CD4-positive, alpha-beta T cell (primary cell): ENCODE measurements around the gene FKBP7. TPM values are rescaled to one million over a fixed set of nuclear protein-coding genes. Genes with fewer than 3 reads are reported as not detected.

Experiments
- ATAC-seq: fragments of 200-7000 bp; cut with Tn5 transposase; one replicate; pipeline ENCODE4 v1.10.0; 2022; ENCODE audit warnings: mild to moderate bottlenecking; ENCODE audit not compliant: poor library complexity
- CTCF ChIA-PET: fragments of 350-600 bp; sonication (Branson Sonifier 250); formaldehyde crosslinking; loops from one replicate; lab custom pipeline; 2021; ENCODE audit warnings: antibody characterized with exemption, inconsistent platforms; lab: Charles Lee
- POLR2A ChIA-PET: fragments of 350-600 bp; sonication (Branson Sonifier 250); formaldehyde crosslinking; loops from one replicate; lab custom pipeline; 2021; ENCODE audit warnings: antibody characterized with exemption, inconsistent platforms; lab: Charles Lee
- DNase-seq, 14 experiments: peaks; one replicate each; pipeline ENCODE4 v3.0.0-alpha.2; 2013 to 2020; ENCODE audit warnings: mixed read lengths in 2 of 14
- H3K27ac ChIP-seq, 2 donors: one replicate each; pipeline versions ENCODE4 v1.5.1 to v1.7.0; 2013; ENCODE audit warnings: low read length in 2 of 2, low read depth in 1 of 2, mild to moderate bottlenecking in 1 of 2
- H3K27me3 ChIP-seq, 2 experiments: 1 replicate in 1 of 2; 2 replicates in 1 of 2; pipeline versions ENCODE4 v1.6.1 to v1.7.0; 2013; ENCODE audit warnings: low read length in 2 of 2, control low read depth in 1 of 2, mild to moderate bottlenecking in 1 of 2, moderate library complexity in 1 of 2; ENCODE audit not compliant: insufficient read depth in 2 of 2, control insufficient read depth in 1 of 2
- H3K36me3 ChIP-seq: one replicate; pipeline ENCODE4 v1.6.1; 2013; ENCODE audit warnings: low read length, control low read depth; ENCODE audit not compliant: insufficient read depth
- H3K4me1 ChIP-seq: one replicate; pipeline ENCODE4 v1.6.1; 2013; ENCODE audit warnings: low read length, control low read depth; ENCODE audit not compliant: insufficient read depth
- H3K4me3 ChIP-seq: one replicate; pipeline ENCODE4 v1.5.1; 2013; ENCODE audit warnings: mild to moderate bottlenecking, low read length, moderate library complexity
- H3K9me3 ChIP-seq, 2 experiments: 1 replicate in 1 of 2; 2 replicates in 1 of 2; pipeline versions ENCODE4 v1.6.1 to v1.7.0; 2013; ENCODE audit warnings: low read length in 2 of 2, mild to moderate bottlenecking in 2 of 2, control low read depth in 1 of 2, moderate library complexity in 1 of 2; ENCODE audit not compliant: control insufficient read depth in 1 of 2, insufficient read depth in 1 of 2
- H3K27ac Mint-ChIP-seq: one replicate; pipeline ENCODE4 v1.8.0; 2020; ENCODE audit warnings: mixed read lengths
- H3K27me3 Mint-ChIP-seq: one replicate; pipeline ENCODE4 v1.8.0; 2021; ENCODE audit warnings: mixed read lengths
- H3K36me3 Mint-ChIP-seq: one replicate; pipeline ENCODE4 v1.8.0; 2021; ENCODE audit warnings: low read depth, mixed read lengths
- H3K4me1 Mint-ChIP-seq: one replicate; pipeline ENCODE4 v1.8.0; 2021; ENCODE audit warnings: low read depth, mixed read lengths
- H3K4me3 Mint-ChIP-seq: one replicate; pipeline ENCODE4 v1.8.0; 2020; ENCODE audit warnings: mild to moderate bottlenecking, mixed read lengths
- H3K9me3 Mint-ChIP-seq: one replicate; pipeline ENCODE4 v1.8.0; 2020; ENCODE audit warnings: mixed read lengths
- intact Hi-C, 2 experiments: fragments of 100-400 bp; cut with DNase I in 1 of 2; cut with micrococcal nuclease in 1 of 2; formaldehyde crosslinking; loops; one replicate each; pipeline versions ENCODE4 v1.15.1 to v1.9.0; 2023 to 2025; cut with DNase I, micrococcal nuclease
- total RNA-seq, 174 experiments: library from RNA in 2 of 174; stranded (reverse) in 2 of 174; gene quantifications; one replicate each; pipeline ENCODE4 v1.2.3 and lab custom pipeline; 2021 to 2026
- TF ChIP-seq, protein P1 (sequence below): fragments of 200-600 bp; IDR thresholded peaks from one replicate; pipeline ENCODE4 v1.8.0; 2022; ENCODE audit warnings: antibody characterized with exemption, mild to moderate bottlenecking

The FKBP7 gene
- total RNA-seq, 2 experiments from 2014 or later = 0.25 to 0.55 TPM

DNA sequence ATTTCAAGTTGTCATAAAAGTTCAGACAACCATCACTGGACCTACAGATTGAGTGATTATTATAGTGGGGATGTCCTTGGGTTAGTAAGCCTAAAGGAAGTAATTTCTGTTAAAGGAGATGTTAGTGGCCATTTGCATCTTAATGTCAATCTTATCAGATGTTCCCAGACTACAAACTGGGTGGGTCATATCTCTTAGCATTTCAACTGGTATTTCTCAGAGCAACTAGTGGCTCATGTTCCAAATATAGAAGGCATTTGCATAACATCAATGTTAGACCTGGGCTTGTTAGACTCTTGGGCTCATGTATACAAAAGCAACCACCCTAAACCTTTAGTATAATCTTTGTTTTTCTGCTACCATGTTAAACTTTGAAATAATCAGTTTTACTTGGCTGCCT is 19.7 kb upstream of the FKBP7 start:
- ChIA-PET POLR2A (no interaction called here), CTCF (no interaction called here)
- Histone ChIP-seq H3K4me3 (no peak overlapping the region), H3K4me1 (no peaks in the 10 kb centered on the region), H3K27ac (no peak overlapping the region), H3K27me3 (no peaks in the 10 kb centered on the region), H3K9me3 (no peaks in the 10 kb centered on the region), H3K36me3 (peaks cover 84% of the 10 kb centered on the region)
- intact Hi-C loops = loop anchor here in 1 of 2 experiments (10.0 kb wide), 1 partner anchor 103 kb away; no protein-coding TSS in a partner anchor
- H3K9me3 Mint-ChIP-seq = no peaks in the 10 kb centered on the region
- DNase-seq = no peak
- ATAC-seq = no peak
- TF ChIP-seq, protein P1, sequence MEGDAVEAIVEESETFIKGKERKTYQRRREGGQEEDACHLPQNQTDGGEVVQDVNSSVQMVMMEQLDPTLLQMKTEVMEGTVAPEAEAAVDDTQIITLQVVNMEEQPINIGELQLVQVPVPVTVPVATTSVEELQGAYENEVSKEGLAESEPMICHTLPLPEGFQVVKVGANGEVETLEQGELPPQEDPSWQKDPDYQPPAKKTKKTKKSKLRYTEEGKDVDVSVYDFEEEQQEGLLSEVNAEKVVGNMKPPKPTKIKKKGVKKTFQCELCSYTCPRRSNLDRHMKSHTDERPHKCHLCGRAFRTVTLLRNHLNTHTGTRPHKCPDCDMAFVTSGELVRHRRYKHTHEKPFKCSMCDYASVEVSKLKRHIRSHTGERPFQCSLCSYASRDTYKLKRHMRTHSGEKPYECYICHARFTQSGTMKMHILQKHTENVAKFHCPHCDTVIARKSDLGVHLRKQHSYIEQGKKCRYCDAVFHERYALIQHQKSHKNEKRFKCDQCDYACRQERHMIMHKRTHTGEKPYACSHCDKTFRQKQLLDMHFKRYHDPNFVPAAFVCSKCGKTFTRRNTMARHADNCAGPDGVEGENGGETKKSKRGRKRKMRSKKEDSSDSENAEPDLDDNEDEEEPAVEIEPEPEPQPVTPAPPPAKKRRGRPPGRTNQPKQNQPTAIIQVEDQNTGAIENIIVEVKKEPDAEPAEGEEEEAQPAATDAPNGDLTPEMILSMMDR = no peak
- H3K4me1 Mint-ChIP-seq = no peaks in the 10 kb centered on the region
- H3K4me3 Mint-ChIP-seq = no peak overlapping the region
- no peak overlapping the region for H3K27ac Mint-ChIP-seq
- H3K36me3 Mint-ChIP-seq = peaks cover 95% of the 10 kb centered on the region
- H3K27me3 Mint-ChIP-seq = no peaks in the 10 kb centered on the region

DNA sequence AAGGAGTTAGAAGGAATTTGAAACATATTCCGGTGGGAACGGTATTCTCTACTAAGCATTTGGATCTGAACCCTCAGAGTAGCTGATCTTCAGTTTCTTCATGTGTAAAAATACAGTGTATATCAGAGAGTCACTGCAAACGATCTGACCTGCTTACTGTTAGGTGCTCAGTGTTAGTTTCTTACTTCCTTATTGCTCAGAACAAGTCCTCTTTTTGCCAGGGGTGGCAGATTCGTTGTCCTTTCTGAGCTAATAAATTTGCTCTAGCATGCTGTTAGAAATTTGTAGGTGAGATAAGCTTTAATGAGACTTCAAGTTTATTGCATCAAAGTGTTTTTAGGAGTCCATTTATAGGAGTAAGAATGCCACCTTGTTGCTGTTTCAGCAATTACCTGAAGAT is 17.6 kb upstream of the FKBP7 start:
- peaks cover 77% of the 10 kb centered on the region for H3K36me3 ChIP-seq
- CTCF ChIA-PET = interaction anchor here (1.3 to 1.8 kb wide), 2 partner anchors 27 to 60 kb away, joined by 3 read pairs; no protein-coding TSS in a partner anchor
- TF ChIP-seq, protein P1 = no peak
- Mint-ChIP-seq H3K4me1 (no peaks in the 10 kb centered on the region), H3K4me3 (no peak overlapping the region), H3K27ac (no peak overlapping the region), H3K36me3 (peaks cover 95% of the 10 kb centered on the region), H3K9me3 (no peaks in the 10 kb centered on the region), H3K27me3 (no peaks in the 10 kb centered on the region)
- ATAC-seq (no peak), DNase-seq (no peak)
- H3K4me3 ChIP-seq = no peak overlapping the region
- POLR2A ChIA-PET = no interaction called here
- no peaks in the 10 kb centered on the region for H3K4me1 ChIP-seq
- intact Hi-C loops = loop anchor here in 1 of 2 experiments (10.0 kb wide), 1 partner anchor 101 kb away; no protein-coding TSS in a partner anchor
- H3K27ac ChIP-seq = no peak overlapping the region
- H3K9me3 ChIP-seq = no peaks in the 10 kb centered on the region
- H3K27me3 ChIP-seq = no peaks in the 10 kb centered on the region

DNA sequence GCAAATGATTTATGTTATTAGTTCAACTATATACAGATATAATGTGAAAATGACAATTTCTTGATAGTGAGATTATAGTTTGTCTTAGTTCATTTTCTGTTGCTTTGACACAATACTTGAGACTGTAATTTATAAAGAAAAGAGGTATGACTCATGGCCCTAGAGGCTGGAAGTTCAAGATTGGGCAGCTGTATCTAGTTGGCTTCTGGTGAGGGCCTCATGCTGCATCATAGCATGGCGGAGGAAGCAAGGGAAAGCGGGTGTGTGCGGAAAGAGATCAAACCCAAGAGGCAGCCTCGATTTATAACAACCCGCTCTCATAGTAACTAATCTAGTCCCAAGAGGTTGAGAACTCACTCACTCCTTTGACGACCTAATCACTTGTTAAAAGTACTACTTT is 13.2 kb upstream of the FKBP7 start:
- ATAC-seq (no peak), DNase-seq (no peak)
- Histone ChIP-seq H3K27ac (no peak overlapping the region), H3K36me3 (peaks cover 75% of the 10 kb centered on the region), H3K4me1 (no peaks in the 10 kb centered on the region), H3K9me3 (no peaks in the 10 kb centered on the region), H3K27me3 (no peaks in the 10 kb centered on the region), H3K4me3 (no peak overlapping the region)
- no peaks in the 10 kb centered on the region for H3K9me3 Mint-ChIP-seq
- POLR2A ChIA-PET = no interaction called here
- peaks cover 20% of the 10 kb centered on the region for H3K4me1 Mint-ChIP-seq
- no peak overlapping the region for H3K4me3 Mint-ChIP-seq
- CTCF ChIA-PET = no interaction called here
- TF ChIP-seq, protein P1 = no peak
- H3K27me3 Mint-ChIP-seq = no peaks in the 10 kb centered on the region
- peaks cover 92% of the 10 kb centered on the region for H3K36me3 Mint-ChIP-seq
- intact Hi-C loops = loop anchor here in 1 of 2 experiments (10.0 kb wide), 1 partner anchor 97 kb away; no protein-coding TSS in a partner anchor
- no peak overlapping the region for H3K27ac Mint-ChIP-seq
